Osteocyte (in vitro differentiated cells): ENCODE data around the gene TRIM2. TPM values are rescaled to one million over a fixed set of nuclear protein-coding genes. Genes with fewer than 3 reads are reported as not detected.

Experiments
- DNase-seq: peaks from one replicate; pipeline ENCODE4 v3.0.0; 2021; ENCODE audit warnings: mixed read lengths; ENCODE audit not compliant: unreplicated experiment; ENCODE audit errors: extremely low spot score
- H3K27ac Mint-ChIP-seq: one replicate; pipeline ENCODE4 v1.8.0; 2021; ENCODE audit warnings: mild to moderate bottlenecking, mixed read lengths; ENCODE audit not compliant: unreplicated experiment
- H3K27me3 Mint-ChIP-seq: one replicate; pipeline ENCODE4 v1.8.0; 2021; ENCODE audit warnings: mixed read lengths; ENCODE audit not compliant: unreplicated experiment
- H3K36me3 Mint-ChIP-seq: one replicate; pipeline ENCODE4 v1.8.0; 2021; ENCODE audit warnings: mixed read lengths; ENCODE audit not compliant: unreplicated experiment
- H3K4me1 Mint-ChIP-seq: one replicate; pipeline ENCODE4 v1.8.0; 2021; ENCODE audit warnings: mixed read lengths; ENCODE audit not compliant: unreplicated experiment
- H3K4me3 Mint-ChIP-seq: one replicate; pipeline ENCODE4 v1.8.0; 2021; ENCODE audit warnings: mild to moderate bottlenecking, moderate library complexity, mixed read lengths; ENCODE audit not compliant: unreplicated experiment
- H3K9me3 Mint-ChIP-seq: one replicate; pipeline ENCODE4 v1.8.0; 2021; ENCODE audit warnings: mixed read lengths; ENCODE audit not compliant: unreplicated experiment
- CTCF ChIP-seq: fragments of 200-600 bp; sonication (generic); IDR thresholded peaks from 2 replicates; pipeline ENCODE4 v1.5.0; 2021; ENCODE audit warnings: antibody characterized with exemption, mild to moderate bottlenecking, moderate library complexity
- total RNA-seq: library from RNA; stranded (reverse); gene quantifications from 2 replicates; pipeline ENCODE4 v1.2.1, GENCODE V29; 2021

TRIM2 gene
- total RNA-seq, 1 donor from 2014 or later = 34.0 TPM

GRCh38 chr4:153248641-153249198 is 44.5 kb downstream of the TRIM2 start:
- DNase-seq = no peak
- H3K4me3 Mint-ChIP-seq = peak overlapping the region; percentile 89

DNA sequence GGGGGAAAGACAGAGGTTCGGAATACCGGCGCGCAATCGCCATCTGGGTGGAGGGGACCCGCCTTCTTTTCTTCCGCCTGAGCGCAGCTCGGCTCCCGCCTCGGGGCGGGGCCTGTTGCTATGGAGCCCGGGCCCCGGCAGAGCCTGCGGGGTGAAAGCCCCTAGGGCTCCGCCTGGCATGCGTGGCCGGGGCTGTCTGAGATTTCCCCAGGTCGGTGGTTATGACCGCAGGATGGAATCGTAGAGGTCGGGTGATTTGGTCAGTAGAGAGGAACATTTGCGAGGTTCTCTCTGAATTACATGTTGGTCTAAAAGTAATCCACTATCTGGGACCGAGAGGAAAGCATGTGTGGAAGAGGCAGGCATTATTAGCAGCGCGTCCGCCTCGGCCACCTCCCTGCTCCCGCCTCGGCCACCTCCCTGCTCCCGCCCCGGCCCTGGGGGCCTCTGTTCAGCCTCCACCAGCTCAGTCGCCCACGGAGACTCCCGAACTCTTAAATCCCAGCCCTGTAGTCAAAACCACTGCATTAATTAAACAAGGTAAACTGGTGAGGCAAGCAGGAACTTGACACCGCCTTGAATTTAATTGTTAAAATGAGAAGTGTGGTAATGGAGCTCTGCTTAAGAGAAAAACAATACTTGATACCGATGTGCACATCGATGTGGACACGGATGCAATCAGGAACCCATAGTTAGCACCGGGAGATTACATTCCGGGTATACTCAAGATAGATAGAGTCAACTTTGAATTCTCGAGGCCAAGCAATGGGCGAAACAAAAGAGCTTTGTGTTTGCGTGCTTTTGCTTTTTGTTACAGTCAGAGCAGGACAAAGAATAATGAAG is 45.2 kb downstream of the TRIM2 start:
- peak overlapping the region; percentile 89 for H3K4me3 Mint-ChIP-seq
- H3K36me3 Mint-ChIP-seq = no peaks in the 10 kb centered on the region
- peaks cover 17% of the 10 kb centered on the region for H3K4me1 Mint-ChIP-seq
- H3K27me3 Mint-ChIP-seq = no peaks in the 10 kb centered on the region
- H3K27ac Mint-ChIP-seq = peak overlapping the region; percentile 90
- no peaks in the 10 kb centered on the region for H3K9me3 Mint-ChIP-seq
- peak; percentile 91 for DNase-seq
- no peak for TF ChIP-seq CTCF

More at GRCh38 chr4:153248641-153249198, 44.5 kb downstream of the TRIM2 start:
- H3K27me3 Mint-ChIP-seq = no peaks in the 10 kb centered on the region
- peaks cover 17% of the 10 kb centered on the region for H3K4me1 Mint-ChIP-seq
- no peak for TF ChIP-seq CTCF
- peak overlapping the region; percentile 90 for H3K27ac Mint-ChIP-seq
- no peaks in the 10 kb centered on the region for H3K36me3 Mint-ChIP-seq
- no peaks in the 10 kb centered on the region for H3K9me3 Mint-ChIP-seq

DNA sequence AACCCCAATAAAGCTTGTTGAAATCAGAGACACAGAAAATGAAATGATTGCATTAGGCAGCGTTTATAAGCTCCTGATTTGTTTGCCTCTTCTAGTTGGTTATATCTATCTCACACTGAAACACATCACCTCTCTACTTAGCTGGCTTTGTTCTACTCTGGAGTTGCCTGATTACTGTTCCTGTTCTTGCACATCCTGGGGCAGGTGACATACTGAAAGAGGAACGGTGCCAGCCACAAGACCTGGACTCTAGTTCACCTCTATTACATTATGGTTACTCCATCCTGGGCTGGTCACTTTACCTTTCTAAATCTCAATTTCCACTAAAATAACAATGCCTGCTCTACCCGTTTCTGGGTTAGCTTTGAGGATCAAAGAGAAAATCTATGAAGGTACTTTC is 47.9 kb downstream of the TRIM2 start:
- no peaks in the 10 kb centered on the region for H3K9me3 Mint-ChIP-seq
- no peak overlapping the region for H3K27ac Mint-ChIP-seq
- no peak for DNase-seq
- no peaks in the 10 kb centered on the region for H3K36me3 Mint-ChIP-seq
- peaks cover 17% of the 10 kb centered on the region for H3K4me1 Mint-ChIP-seq
- TF ChIP-seq CTCF = no peak
- no peaks in the 10 kb centered on the region for H3K27me3 Mint-ChIP-seq
- no peak overlapping the region for H3K4me3 Mint-ChIP-seq

DNA sequence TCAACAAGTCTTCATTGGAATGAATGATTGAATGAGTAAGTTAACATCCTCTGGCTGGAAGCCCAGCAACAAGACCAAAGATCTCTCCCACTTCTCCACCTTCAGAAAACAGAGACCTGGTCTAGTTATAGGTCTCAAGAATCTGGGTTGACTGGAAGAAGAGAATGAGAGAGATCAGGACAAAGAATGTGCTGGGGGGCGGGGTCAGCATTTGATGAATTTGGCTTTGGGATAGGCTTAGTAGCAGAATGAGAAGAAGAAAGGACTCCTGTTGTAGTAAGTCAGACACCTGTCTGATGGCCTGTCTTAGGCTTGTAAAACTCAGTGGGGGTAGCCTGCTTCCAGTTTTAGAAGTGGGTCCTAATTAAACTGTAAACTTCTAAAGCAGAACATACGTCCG is 51.0 kb downstream of the TRIM2 start:
- no peak for DNase-seq
- Mint-ChIP-seq H3K4me1 (peaks cover under 1% of the 10 kb centered on the region), H3K4me3 (no peak overlapping the region), H3K36me3 (no peaks in the 10 kb centered on the region), H3K27me3 (no peaks in the 10 kb centered on the region), H3K9me3 (no peaks in the 10 kb centered on the region), H3K27ac (no peak overlapping the region)
- no peak for TF ChIP-seq CTCF

- Mint-ChIP-seq H3K36me3 (peaks cover 3% of the 10 kb centered on the region), H3K4me3 (no peak overlapping the region), H3K9me3 (no peaks in the 10 kb centered on the region), H3K4me1 (peaks cover 3% of the 10 kb centered on the region), H3K27ac (no peak overlapping the region), H3K27me3 (no peaks in the 10 kb centered on the region)
- DNase-seq = peak; percentile 85
- no peak for TF ChIP-seq CTCF
These were observed 52.9 kb downstream of the TRIM2 start for GRCh38 chr4:153257151-153257620.
